ENCODE measurements around the gene DUSP7.

The DUSP7 gene

GRCh38 chr3:52088445-52089367 lies 32.3 kb upstream of the DUSP7 start:
- ChIA-PET POLR2A (no interaction called here), CTCF (interaction anchor here (1.2 kb wide), 1 partner anchor 12 kb away, joined by 3 read pairs; no protein-coding TSS in a partner anchor)
- DNase-seq (ENCODE audit: extremely low spot score) = no peak
- TF ChIP-seq CTBP1 (IDR thresholded peaks at IDR 0.05; ENCODE audit: borderline replicate concordance) (no peak), FOXM1 (IDR thresholded peaks at IDR 0.05; ENCODE audit: borderline replicate concordance) (no peak), TARDBP (IDR thresholded peaks at IDR 0.05) (no peak), LEF1 (IDR thresholded peaks at IDR 0.05; ENCODE audit: borderline replicate concordance) (no peak), SUZ12 (IDR thresholded peaks at IDR 0.05) (no peak)

- DNase-seq (ENCODE audit: extremely low spot score) = no peak
- no peak for TF ChIP-seq PKNOX1 (IDR thresholded peaks at IDR 0.05)
- no peak for TF ChIP-seq FOXM1 (IDR thresholded peaks at IDR 0.05; ENCODE audit: borderline replicate concordance)
- TF ChIP-seq ARNT (IDR thresholded peaks at IDR 0.05) = no peak
- TF ChIP-seq LEF1 (IDR thresholded peaks at IDR 0.05; ENCODE audit: borderline replicate concordance) = no peak
- TF ChIP-seq BHLHE40 (IDR thresholded peaks at IDR 0.05; ENCODE audit: borderline replicate concordance) = no peak
- no peak for TF ChIP-seq ELF4 (IDR thresholded peaks at IDR 0.05)
- no peak for TF ChIP-seq SUZ12 (IDR thresholded peaks at IDR 0.05)
- no peak for TF ChIP-seq NFRKB (IDR thresholded peaks at IDR 0.05)
- TF ChIP-seq SP1 (IDR thresholded peaks at IDR 0.05) = no peak
- TF ChIP-seq CTBP1 (IDR thresholded peaks at IDR 0.05; ENCODE audit: borderline replicate concordance) = no peak
- no peak for TF ChIP-seq ZNF384 (IDR thresholded peaks at IDR 0.05)
- no peak for TF ChIP-seq TARDBP (IDR thresholded peaks at IDR 0.05)
- no peak for TF ChIP-seq L3MBTL2 (conservative IDR thresholded peaks at IDR 0.05)
- TF ChIP-seq FOXK2 (IDR thresholded peaks at IDR 0.05) = no peak
- no peak for TF ChIP-seq FOXA1 (IDR thresholded peaks at IDR 0.05)
- TF ChIP-seq HDGF (IDR thresholded peaks at IDR 0.05; ENCODE audit: borderline replicate concordance) = no peak
- ChIA-PET CTCF (interaction anchor here (1.0 to 1.3 kb wide), 2 partner anchors 36 to 86 kb away, joined by 3 read pairs; no protein-coding TSS in a partner anchor), POLR2A (no interaction called here)
These were observed 31.4 kb upstream of the DUSP7 start for GRCh38 chr3:52087731-52088130.

GRCh38 chr3:52086976-52087663 lies 30.7 kb upstream of the DUSP7 start:
- no peak for DNase-seq (ENCODE audit: extremely low spot score)
- CTCF ChIA-PET = interaction anchor here (1.0 to 1.3 kb wide), 2 partner anchors 37 to 85 kb away, joined by 3 read pairs; no protein-coding TSS in a partner anchor
- POLR2A ChIA-PET = no interaction called here
- no peak for TF ChIP-seq HDGF (IDR thresholded peaks at IDR 0.05; ENCODE audit: borderline replicate concordance)
- no peak for TF ChIP-seq SP1 (IDR thresholded peaks at IDR 0.05)
- TF ChIP-seq FOXK2 (IDR thresholded peaks at IDR 0.05) = no peak
- TF ChIP-seq PKNOX1 (IDR thresholded peaks at IDR 0.05) = no peak
- TF ChIP-seq ZNF384 (IDR thresholded peaks at IDR 0.05) = no peak
- TF ChIP-seq NFRKB (IDR thresholded peaks at IDR 0.05) = no peak
- no peak for TF ChIP-seq ELF4 (IDR thresholded peaks at IDR 0.05)
- no peak for TF ChIP-seq BHLHE40 (IDR thresholded peaks at IDR 0.05; ENCODE audit: borderline replicate concordance)
- TF ChIP-seq SUZ12 (IDR thresholded peaks at IDR 0.05) = no peak
- TF ChIP-seq FOXM1 (IDR thresholded peaks at IDR 0.05; ENCODE audit: borderline replicate concordance) = no peak
- no peak for TF ChIP-seq TARDBP (IDR thresholded peaks at IDR 0.05)
- no peak for TF ChIP-seq ARNT (IDR thresholded peaks at IDR 0.05)

GRCh38 chr3:52086461-52086860 lies 30.1 kb upstream of the DUSP7 start:
- ChIA-PET POLR2A (interaction anchor here (1.0 kb wide), 1 partner anchor 36 kb away, joined by 3 read pairs; no protein-coding TSS in a partner anchor), CTCF (interaction anchor here (1.0 kb wide), 1 partner anchor 37 kb away, joined by 3 read pairs; no protein-coding TSS in a partner anchor)
- DNase-seq (ENCODE audit: extremely low spot score) = no peak
- TF ChIP-seq SP1 (IDR thresholded peaks at IDR 0.05) (no peak), LEF1 (IDR thresholded peaks at IDR 0.05; ENCODE audit: borderline replicate concordance) (no peak), PKNOX1 (IDR thresholded peaks at IDR 0.05) (no peak), ELF4 (IDR thresholded peaks at IDR 0.05) (no peak), FOXA1 (IDR thresholded peaks at IDR 0.05) (no peak), CTBP1 (IDR thresholded peaks at IDR 0.05; ENCODE audit: borderline replicate concordance) (no peak), FOXK2 (IDR thresholded peaks at IDR 0.05) (no peak)

- POLR2A ChIA-PET = interaction anchor here (1.0 kb wide), 1 partner anchor 36 kb away, joined by 3 read pairs; no protein-coding TSS in a partner anchor
- TF ChIP-seq ARNT (IDR thresholded peaks at IDR 0.05) = no peak
- TF ChIP-seq BHLHE40 (IDR thresholded peaks at IDR 0.05; ENCODE audit: borderline replicate concordance) = no peak
- TF ChIP-seq FOXK2 (IDR thresholded peaks at IDR 0.05) = no peak
- no peak for DNase-seq (ENCODE audit: extremely low spot score)
- CTCF ChIA-PET = no interaction called here
These were observed 29.4 kb upstream of the DUSP7 start for GRCh38 chr3:52085681-52086282.
